IMR-90 (cell line): ENCODE results near the gene MBNL3. TPM values are rescaled to one million over a fixed set of nuclear protein-coding genes. Genes with fewer than 3 reads are reported as not detected.

ENCODE experiments used
- ATAC-seq: fragments of 200-7000 bp; cut with Tn5 transposase; 2 replicates; pipeline ENCODE4 v1.9.1; 2020; ENCODE audit warnings: low read depth, mild to moderate bottlenecking, moderate library complexity
- BruUV-seq: library from RNA; stranded (reverse); fragments of 400-500 nt; replicated peaks from 2 replicates; lab custom pipeline; 2021; lab: Mats Ljungman, UMichigan
- CTCF ChIA-PET: fragments of 300-600 bp; formaldehyde crosslinking; extraction: SDS; loops from one replicate; lab custom pipeline; 2021; ENCODE audit warnings: antibody characterized with exemption; lab: Yijun Ruan, JAX
- POLR2A ChIA-PET: fragments of 300-600 bp; sonication (Branson Sonifier 250); formaldehyde crosslinking; loops from one replicate; lab custom pipeline; 2022; ENCODE audit warnings: antibody characterized with exemption; ENCODE audit not compliant: unreplicated experiment; lab: Charles Lee
- DNase-seq: peaks from one replicate; pipeline ENCODE4 v3.0.0; 2013
- H2AFZ ChIP-seq: replicated peaks from 2 replicates; pipeline ENCODE3; 2013; ENCODE audit warnings: low read length, mild to moderate bottlenecking; ENCODE audit not compliant: poor library complexity
- H2AK5ac ChIP-seq: 2 replicates; pipeline ENCODE4 v1.6.1; 2013; ENCODE audit warnings: low read depth, low read length, inconsistent platforms
- H2AK9ac ChIP-seq: replicated peaks from 2 replicates; pipeline ENCODE3; 2013; ENCODE audit warnings: mild to moderate bottlenecking, low read depth, low read length, moderate library complexity; ENCODE audit not compliant: poor library complexity
- H2BK120ac ChIP-seq: 2 replicates; pipeline ENCODE4 v1.6.1; 2013; ENCODE audit warnings: low read depth, low read length, inconsistent platforms
- H2BK15ac ChIP-seq: 3 replicates; pipeline ENCODE4 v1.6.1; 2013; ENCODE audit warnings: low read depth, low read length, inconsistent platforms
- H2BK20ac ChIP-seq: 2 replicates; pipeline ENCODE4 v1.6.1; 2013; ENCODE audit warnings: low read depth, mild to moderate bottlenecking, inconsistent platforms, low read length, moderate library complexity
- H2BK5ac ChIP-seq: 2 replicates; pipeline ENCODE4 v1.6.1; 2013; ENCODE audit warnings: mild to moderate bottlenecking, low read depth, low read length, inconsistent platforms; ENCODE audit not compliant: poor library complexity, severe bottlenecking
- H3K14ac ChIP-seq: replicated peaks from 2 replicates; pipeline ENCODE4 v1.6.1; 2013; ENCODE audit warnings: low read depth, low read length, inconsistent platforms
- H3K18ac ChIP-seq: 2 replicates; pipeline ENCODE4 v1.6.1; 2013; ENCODE audit warnings: low read depth, low read length, control low read depth
- H3K23ac ChIP-seq: 2 replicates; pipeline ENCODE4 v1.6.1; 2013; ENCODE audit warnings: low read depth, low read length, inconsistent platforms
- H3K27ac ChIP-seq: 2 replicates; pipeline ENCODE4 v1.5.1; 2013; ENCODE audit warnings: mild to moderate bottlenecking, control low read depth, low read length; ENCODE audit not compliant: insufficient read depth
- H3K27me3 ChIP-seq: 2 replicates; pipeline ENCODE4 v1.6.1; 2013; ENCODE audit warnings: low read length; ENCODE audit not compliant: control insufficient read depth, insufficient read depth
- H3K36me3 ChIP-seq: 2 replicates; pipeline ENCODE4 v1.6.1; 2013; ENCODE audit warnings: low read length, mixed read lengths; ENCODE audit not compliant: control insufficient read depth, insufficient read depth
- H3K4ac ChIP-seq: 2 replicates; pipeline ENCODE4 v1.6.1; 2013; ENCODE audit warnings: low read depth, low read length, inconsistent platforms
- H3K4me1 ChIP-seq: 2 replicates; pipeline ENCODE4 v1.6.1; 2013; ENCODE audit warnings: low read length, mixed read lengths; ENCODE audit not compliant: control insufficient read depth, insufficient read depth
- H3K4me2 ChIP-seq: 2 replicates; pipeline ENCODE4 v1.6.1; 2013; ENCODE audit warnings: low read depth, mild to moderate bottlenecking, control low read depth, low read length, moderate library complexity
- H3K4me3 ChIP-seq: 2 replicates; pipeline ENCODE4 v1.5.1; 2013; ENCODE audit warnings: low read depth, mild to moderate bottlenecking, control low read depth, low read length, moderate library complexity; ENCODE audit not compliant: insufficient read depth
- H3K56ac ChIP-seq: 2 replicates; pipeline ENCODE4 v1.6.1; 2013; ENCODE audit warnings: low read length, inconsistent platforms; ENCODE audit not compliant: insufficient read depth; ENCODE audit errors: extremely low read depth
- H3K79me1 ChIP-seq, 2 experiments: 2 replicates each; pipeline ENCODE4 v1.6.1; 2013; ENCODE audit warnings: low read length in 2 of 2, inconsistent platforms in 1 of 2, low read depth in 1 of 2
- H3K9ac ChIP-seq: 2 replicates; pipeline ENCODE4 v1.6.1; 2013; ENCODE audit warnings: low read depth, low read length, control low read depth
- H3K9me1 ChIP-seq: 2 replicates; pipeline ENCODE4 v1.6.1; 2013; ENCODE audit warnings: low read length, inconsistent platforms; ENCODE audit not compliant: insufficient read depth
- H3K9me3 ChIP-seq: 2 replicates; pipeline ENCODE4 v1.6.1; 2013; ENCODE audit warnings: low read length; ENCODE audit not compliant: control insufficient read depth, insufficient read depth
- H4K20me1 ChIP-seq: 2 replicates; pipeline ENCODE4 v1.6.1; 2013; ENCODE audit warnings: low read length, inconsistent platforms; ENCODE audit not compliant: insufficient read depth
- H4K5ac ChIP-seq: 2 replicates; pipeline ENCODE4 v1.6.1; 2013; ENCODE audit warnings: mild to moderate bottlenecking, low read depth, low read length, control low read depth
- H4K8ac ChIP-seq, 2 experiments: 2 replicates each; pipeline ENCODE4 v1.6.1; 2013; ENCODE audit warnings: low read depth in 2 of 2, low read length in 2 of 2, control low read depth in 1 of 2, inconsistent platforms in 1 of 2
- H4K91ac ChIP-seq: 2 replicates; pipeline ENCODE4 v1.6.1; 2013; ENCODE audit warnings: low read depth, low read length, inconsistent platforms; ENCODE audit not compliant: insufficient read depth
- BHLHE40 ChIP-seq: fragments of 150-350 bp; IDR thresholded peaks from 2 replicates; pipeline ENCODE4 v1.6.1; 2016; ENCODE audit warnings: mild to moderate bottlenecking, low read depth, low read length
- CEBPB ChIP-seq: IDR thresholded peaks from 2 replicates; pipeline ENCODE4 v1.6.1; 2012; ENCODE audit warnings: low read depth, low read length, improper control_type of control experiment
- ELK1 ChIP-seq: fragments of 150-350 bp; IDR thresholded peaks from 2 replicates; pipeline ENCODE4 v1.6.1; 2016; ENCODE audit warnings: low read depth, mild to moderate bottlenecking, low read length, moderate library complexity, borderline replicate concordance
- MAFK ChIP-seq: IDR thresholded peaks from 2 replicates; pipeline ENCODE4 v1.6.1; 2012; ENCODE audit warnings: low read depth, low read length, improper control_type of control experiment
- MXI1 ChIP-seq: IDR thresholded peaks from 2 replicates; pipeline ENCODE4 v1.6.1; 2012; ENCODE audit warnings: low read depth, mild to moderate bottlenecking, low read length, moderate library complexity, borderline replicate concordance
- NFE2L2 ChIP-seq: fragments of 150-350 bp; IDR thresholded peaks from 2 replicates; pipeline ENCODE4 v1.6.1; 2016; ENCODE audit warnings: low read depth, mild to moderate bottlenecking, low read length
- RFX5 ChIP-seq: IDR thresholded peaks from 2 replicates; pipeline ENCODE4 v1.8.0; 2012; ENCODE audit warnings: low read depth, mild to moderate bottlenecking, low read length, moderate library complexity
- SMC3 ChIP-seq: fragments of 150-350 bp; IDR thresholded peaks from 2 replicates; pipeline ENCODE4 v1.6.1; 2016; ENCODE audit warnings: low read depth, mild to moderate bottlenecking, antibody characterized with exemption, low read length, moderate library complexity
- WGBS, 2 experiments: methylation state at CpG; one replicate each; pipeline versions ENCODE4 v1.1.5 to v1.1.7; 2013; ENCODE audit warnings: missing lambda C conversion rate in 2 of 2; ENCODE audit not compliant: insufficient read length in 1 of 2; ENCODE audit errors: extremely low coverage in 2 of 2; 5-methylcytosine and 5-hydroxymethylcytosine counted together
- dilution Hi-C: fragments of 300-500 bp; cut with HindIII; formaldehyde crosslinking; loops from one replicate; pipeline ENCODE4 v1.14.3; 2018; ENCODE audit warnings: low sequenced_read_pairs; ENCODE audit not compliant: unreplicated experiment
- in situ Hi-C: fragments of 300-500 bp; cut with MboI; formaldehyde crosslinking; loops from 3 replicates; pipeline ENCODE4 v1.14.3; 2019; ENCODE audit warnings: low sequenced_read_pairs, inconsistent platforms, mixed read lengths
- intact Hi-C: fragments of 100-400 bp; cut with micrococcal nuclease; formaldehyde crosslinking; loops from 2 replicates; pipeline ENCODE4 v1.10.0; 2022
- polyA plus RNA-seq, 3 experiments: library from polyadenylated mRNA; depleted of rRNA; stranded (reverse); fragments of >200 nt; gene quantifications; 2 replicates each; pipeline ENCODE4 v1.2.3, GENCODE V29; 2012; ENCODE audit warnings: low replicate concordance in 1 of 3
- total RNA-seq: library from RNA; depleted of rRNA; stranded (reverse); fragments of >200 nt; gene quantifications from 2 replicates; pipeline ENCODE4 v1.2.3, GENCODE V29; 2012

MBNL3 gene
- total and polyA plus RNA-seq, 2 of the 4 experiments (the other 2 are of a cell fraction) = 0.32 to 1.1 TPM

GRCh38 chrX:132472397-132472796, 16.4 kb downstream of the MBNL3 start:
- H2AFZ ChIP-seq = no peak overlapping the region
- POLR2A ChIA-PET = no interaction called here
- no peak for DNase-seq

More at GRCh38 chrX:132472397-132472796, 16.4 kb downstream of the MBNL3 start:
- Histone ChIP-seq H2AK9ac (no peak overlapping the region), H3K27ac (no peak overlapping the region), H3K14ac (no peak overlapping the region), H3K9me1 (no peaks in the 10 kb centered on the region), H2BK5ac (no peak overlapping the region), H3K4me3 (no peak overlapping the region), H3K4ac (no peak overlapping the region), H3K36me3 (no peaks in the 10 kb centered on the region), H2AK5ac (no peak overlapping the region), H3K56ac (no peak overlapping the region), H3K4me1 (no peaks in the 10 kb centered on the region), H4K8ac (no peak overlapping the region), H3K79me1 (no peaks in the 10 kb centered on the region), H3K18ac (no peak overlapping the region), H2BK15ac (no peak overlapping the region), H2BK20ac (no peak overlapping the region), H3K9ac (no peak overlapping the region), H4K91ac (no peak overlapping the region), H4K5ac (no peak overlapping the region), H3K9me3 (no peaks in the 10 kb centered on the region), H3K23ac (no peak overlapping the region), H3K4me2 (no peak overlapping the region), H3K27me3 (no peaks in the 10 kb centered on the region; the same call in 1 of the 2 replicates), H2BK120ac (no peak overlapping the region), H4K20me1 (no peaks in the 10 kb centered on the region)
- no TSS peak for BruUV-seq
- CTCF ChIA-PET = interaction anchor here (1.0 kb wide), 1 partner anchor 253 kb away, joined by 3 read pairs; the partner anchor contains the start of gene RAP2C
- in situ Hi-C loops (no loop called here), dilution Hi-C loops (no loop called here), intact Hi-C loops (no loop called here)
- no peak for ATAC-seq
- WGBS, 2 experiments = no CpG with 5 or more reads among the region's 1 CpG
- TF ChIP-seq MAFK = no peak
- TF ChIP-seq SMC3 = no peak
- TF ChIP-seq MXI1 = no peak
- TF ChIP-seq RFX5 = no peak
- no peak for TF ChIP-seq BHLHE40
- TF ChIP-seq CEBPB = no peak
- no peak for TF ChIP-seq NFE2L2
- TF ChIP-seq ELK1 = no peak
